CD8-positive, alpha-beta memory T cell (primary cell): ENCODE data around the gene AGBL3. TPM values are rescaled to one million over a fixed set of nuclear protein-coding genes. Genes with fewer than 3 reads are reported as not detected.
"Not testable (repeated sequence)": the region's sequence is repeated elsewhere in the genome, so short reads cannot be mapped to it uniquely, and the experiment has no call there.

ENCODE experiments used
- CTCF ChIA-PET: fragments of 350-600 bp; sonication (Branson Sonifier 250); formaldehyde crosslinking; loops from one replicate; lab custom pipeline; 2021; ENCODE audit warnings: antibody characterized with exemption; lab: Charles Lee
- POLR2A ChIA-PET: fragments of 350-600 bp; sonication (Branson Sonifier 250); formaldehyde crosslinking; loops from one replicate; lab custom pipeline; 2021; ENCODE audit warnings: antibody characterized with exemption; lab: Charles Lee
- DNase-seq, 5 donors: peaks; one replicate each; pipeline versions ENCODE4 v3.0.0 to v3.0.0-alpha.2; 2020 to 2022; ENCODE audit warnings: mixed read lengths in 1 of 5
- H3K27ac ChIP-seq: one replicate; pipeline ENCODE4 v1.7.0; 2013; ENCODE audit warnings: low read depth, mild to moderate bottlenecking, low read length, moderate library complexity
- H3K27me3 ChIP-seq: 2 replicates; pipeline ENCODE4 v1.7.0; 2013; ENCODE audit warnings: low read length, mild to moderate bottlenecking; ENCODE audit not compliant: insufficient read depth, poor library complexity, severe bottlenecking
- H3K36me3 ChIP-seq: 2 replicates; pipeline ENCODE4 v1.7.0; 2013; ENCODE audit warnings: mild to moderate bottlenecking, low read length, moderate library complexity; ENCODE audit not compliant: insufficient read depth
- H3K4me1 ChIP-seq: 2 replicates; pipeline ENCODE4 v1.7.0; 2013; ENCODE audit warnings: mild to moderate bottlenecking, low read length, moderate library complexity; ENCODE audit not compliant: insufficient read depth
- H3K4me3 ChIP-seq: 2 replicates; pipeline ENCODE4 v1.7.0; 2013; ENCODE audit warnings: mild to moderate bottlenecking, low read length
- H3K9me3 ChIP-seq: 2 replicates; pipeline ENCODE4 v1.7.0; 2013; ENCODE audit warnings: mild to moderate bottlenecking, low read length
- H3K27ac Mint-ChIP-seq, 8 donors: one replicate each; pipeline ENCODE4 v1.8.0; 2020 to 2021; ENCODE audit warnings: mixed read lengths in 8 of 8, mild to moderate bottlenecking in 6 of 8, inconsistent platforms in 3 of 8, moderate library complexity in 3 of 8
- H3K27me3 Mint-ChIP-seq, 2 donors: one replicate each; pipeline ENCODE4 v1.8.0; 2020 to 2021; ENCODE audit warnings: mixed read lengths in 2 of 2, mild to moderate bottlenecking in 1 of 2, moderate library complexity in 1 of 2
- H3K36me3 Mint-ChIP-seq, 3 donors: one replicate each; pipeline ENCODE4 v1.8.0; 2020 to 2021; ENCODE audit warnings: mixed read lengths in 3 of 3, inconsistent platforms in 1 of 3, mild to moderate bottlenecking in 1 of 3
- H3K4me1 Mint-ChIP-seq, 3 donors: one replicate each; pipeline ENCODE4 v1.8.0; 2020 to 2021; ENCODE audit warnings: mixed read lengths in 3 of 3, inconsistent platforms in 1 of 3, mild to moderate bottlenecking in 1 of 3
- H3K4me3 Mint-ChIP-seq, 7 donors: one replicate each; pipeline ENCODE4 v1.8.0; 2020 to 2021; ENCODE audit warnings: mixed read lengths in 7 of 7, mild to moderate bottlenecking in 6 of 7, moderate library complexity in 4 of 7, inconsistent platforms in 2 of 7
- H3K9me3 Mint-ChIP-seq, 5 donors: one replicate each; pipeline ENCODE4 v1.8.0; 2020 to 2022; ENCODE audit warnings: mixed read lengths in 5 of 5, mild to moderate bottlenecking in 3 of 5, moderate library complexity in 2 of 5, inconsistent platforms in 1 of 5
- polyA plus RNA-seq: library from polyadenylated mRNA; unstranded; fragments of 300-500 nt; fragmentation: Illumina TruSeq; gene quantifications from one replicate; pipeline ENCODE4 v1.2.3, GENCODE V29; 2021
- total RNA-seq, 2 experiments: library from RNA; stranded (reverse); gene quantifications; one replicate each; pipeline ENCODE4 v1.2.3, GENCODE V29; 2021

Gene AGBL3
- total and polyA plus RNA-seq, 3 experiments from 2014 or later, result 0.10 to 3.2 (median 2.5) TPM

GRCh38 chr7:135169964-135170273, 183.6 kb downstream of the AGBL3 start:
- H3K4me1 ChIP-seq, result peaks cover 17% of the 10 kb centered on the region
- peaks cover 41 to 62% (median 54%) of the 10 kb centered on the region in 3 donors for H3K4me1 Mint-ChIP-seq
- H3K4me3 ChIP-seq, result peak overlapping the region; percentile 64

DNA sequence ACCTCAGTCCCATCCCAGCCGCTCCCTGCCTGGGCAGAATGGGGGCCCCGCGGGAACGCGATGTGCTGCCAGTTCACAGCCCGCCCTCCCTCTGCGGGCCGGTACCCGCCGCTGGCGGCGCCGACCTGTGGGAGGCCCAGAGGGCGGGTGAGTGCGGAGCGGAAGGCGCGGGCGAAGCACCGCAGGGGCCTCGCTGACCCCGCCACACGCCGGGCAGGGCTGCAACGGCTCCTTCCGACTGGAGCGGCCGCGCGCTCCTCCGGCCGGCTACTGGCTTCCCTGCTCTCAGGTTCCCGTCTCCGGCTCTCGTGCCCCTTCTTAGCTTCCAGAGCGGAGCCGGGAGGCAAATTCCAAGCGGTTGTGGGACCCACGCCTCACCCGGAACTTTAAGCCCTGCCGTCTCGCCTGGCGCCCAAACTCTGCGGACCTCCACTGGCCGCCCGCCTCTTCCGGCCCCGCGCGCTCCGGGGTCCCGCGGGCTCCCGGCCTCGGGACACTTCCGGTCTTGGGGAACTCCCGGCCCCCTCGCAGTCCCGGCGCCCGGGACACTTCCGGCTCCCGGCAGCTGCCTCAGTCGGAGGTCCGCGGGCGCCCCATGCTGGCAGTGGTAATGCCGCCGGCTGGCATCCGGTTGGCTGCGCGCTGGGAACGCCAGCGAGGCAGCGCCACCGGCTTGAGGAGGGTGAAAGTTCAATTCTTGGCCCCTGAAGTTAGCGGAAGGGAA, 184.1 kb downstream of the AGBL3 start, which contains the start of gene CYREN:
TSS of gene CYREN (minus strand) at position 434 of the 724 bp plus-strand sequence. CDS start 1,785 bp downstream, outside the sequence.
- peak; percentile 81 to 92 (median 85) for DNase-seq

More at GRCh38 chr7:135169964-135170273, 183.6 kb downstream of the AGBL3 start:
- peaks cover 0 to 45% (median 5%) of the 10 kb centered on the region in 3 donors for H3K36me3 Mint-ChIP-seq
- ChIA-PET POLR2A (interaction anchor here (0.6 to 4.0 kb wide), 9 partner anchors 9 to 1903 kb away, joined by 3 to 39 read pairs (median 4); partner anchors contain the start of genes AGBL3, BPGM, TMEM140 and WDR91), CTCF (interaction anchor here (0.8 to 4.4 kb wide), 21 partner anchors 9 to 523 kb away, joined by 3 to 82 read pairs (median 4); partner anchors contain the start of genes AGBL3, BPGM, TMEM140 and WDR91)
- H3K27ac Mint-ChIP-seq, result peak overlapping the region; percentile 93 to 99 (median 96)
- no peaks in the 10 kb centered on the region for H3K9me3 ChIP-seq
- peak overlapping the region; percentile 85 to 97 (median 89) for H3K4me3 Mint-ChIP-seq
- DNase-seq, result no peak
- peaks cover 28% of the 10 kb centered on the region for H3K36me3 ChIP-seq
- H3K9me3 Mint-ChIP-seq, result no peaks in the 10 kb centered on the region
- H3K27me3 ChIP-seq, result no peaks in the 10 kb centered on the region
- no peaks in the 10 kb centered on the region for H3K27me3 Mint-ChIP-seq
- peak overlapping the region; percentile 92 for H3K27ac ChIP-seq

GRCh38 chr7:135170998-135171481, 184.7 kb downstream of the AGBL3 start:
- Mint-ChIP-seq H3K4me1 (peaks cover 36 to 51% (median 49%) of the 10 kb centered on the region in 3 donors), H3K36me3 (peaks cover 0 to 34% (median 5%) of the 10 kb centered on the region in 3 donors), H3K27ac (peak overlapping the region; percentile 87 to 99 (median 94)), H3K4me3 (peak overlapping the region; percentile 84 to 97 (median 88))
- H3K4me1 ChIP-seq, result peaks cover 17% of the 10 kb centered on the region
- H3K27me3 ChIP-seq, DNase-seq, H3K9me3 Mint-ChIP-seq, H3K27me3 Mint-ChIP-seq, H3K9me3 ChIP-seq: not testable (repeated sequence)
- peak overlapping the region; percentile 64 for H3K4me3 ChIP-seq
- ChIA-PET POLR2A (interaction anchor here (0.6 to 4.0 kb wide), 7 partner anchors 10 to 185 kb away, joined by 3 to 39 read pairs (median 4); partner anchors contain the start of genes AGBL3, TMEM140 and WDR91), CTCF (interaction anchor here (0.6 to 4.4 kb wide), 26 partner anchors 9 to 538 kb away, joined by 3 to 82 read pairs (median 4); partner anchors contain the start of genes AGBL3, BPGM, TMEM140 and WDR91)
- peaks cover 19% of the 10 kb centered on the region for H3K36me3 ChIP-seq
- H3K27ac ChIP-seq, result peak overlapping the region; percentile 92

More for the DNA sequence above, 184.1 kb downstream of the AGBL3 start, which contains the start of gene CYREN:
- no peaks in the 10 kb centered on the region for H3K27me3 ChIP-seq
- H3K9me3 Mint-ChIP-seq, result no peaks in the 10 kb centered on the region
- ChIA-PET CTCF (interaction anchor here (0.6 to 4.4 kb wide), 30 partner anchors 9 to 536 kb away, joined by 3 to 82 read pairs (median 4); partner anchors contain the start of genes AGBL3, BPGM, TMEM140 and WDR91), POLR2A (interaction anchor here (0.6 to 4.0 kb wide), 9 partner anchors 11 to 1904 kb away, joined by 3 to 39 read pairs (median 4); partner anchors contain the start of genes AGBL3, TMEM140 and WDR91)
- H3K27ac Mint-ChIP-seq, result peak within 1 kb of the TSS; percentile 93 to 99 (median 96)
- H3K36me3 Mint-ChIP-seq, result peaks cover 0 to 40% (median 2%) of the 10 kb centered on the region in 3 donors
- H3K4me1 Mint-ChIP-seq, result peaks cover 39 to 57% (median 54%) of the 10 kb centered on the region in 3 donors
- H3K36me3 ChIP-seq, result peaks cover 25% of the 10 kb centered on the region
- H3K4me3 Mint-ChIP-seq, result peak within 1 kb of the TSS; percentile 86 to 97 (median 89)
- peaks cover 17% of the 10 kb centered on the region for H3K4me1 ChIP-seq
- no peaks in the 10 kb centered on the region for H3K9me3 ChIP-seq
- H3K27me3 Mint-ChIP-seq, result no peaks in the 10 kb centered on the region
- H3K4me3 ChIP-seq, result peak within 1 kb of the TSS; percentile 64
- peak within 1 kb of the TSS; percentile 92 for H3K27ac ChIP-seq

DNA sequence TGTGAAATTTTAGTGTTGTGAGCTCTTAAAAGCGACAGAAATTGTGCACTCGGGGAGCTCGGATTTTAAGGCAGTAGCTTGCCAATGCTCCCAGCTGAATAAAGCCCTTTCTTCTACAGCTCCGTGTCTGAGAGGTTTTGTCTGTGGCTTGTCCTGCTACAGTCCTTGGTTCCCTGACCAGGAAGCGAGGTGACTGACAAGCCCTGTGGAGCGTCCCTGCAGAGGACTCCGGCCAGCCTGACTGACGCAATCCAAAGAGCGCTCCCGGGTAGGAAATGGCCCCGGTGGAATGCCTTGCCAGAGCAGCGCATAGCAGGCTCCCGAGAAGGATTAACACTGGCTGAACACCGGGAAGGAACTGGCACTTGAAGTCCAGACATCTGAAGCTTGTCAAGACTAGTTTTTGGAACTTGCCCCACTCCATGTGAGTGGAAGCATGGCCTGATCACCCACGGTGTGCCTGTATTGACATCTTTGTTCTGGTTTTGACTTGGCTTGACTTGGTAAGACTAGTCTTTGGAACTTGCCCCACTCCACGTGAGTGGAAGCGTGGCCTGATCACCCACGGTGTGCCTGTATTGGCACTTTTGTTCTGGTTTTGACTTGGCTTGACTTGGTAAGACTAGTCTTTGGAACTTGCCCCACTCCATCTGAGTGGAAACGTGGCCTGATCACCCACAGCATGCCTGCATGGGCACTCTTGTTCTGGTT, 185.4 kb downstream of the AGBL3 start:
- POLR2A ChIA-PET, result interaction anchor here (2.1 to 4.0 kb wide), 2 partner anchors 24 to 40 kb away, joined by 14 to 39 read pairs; partner anchors contain the start of genes TMEM140 and WDR91
- not testable (repeated sequence) for H3K4me3 ChIP-seq, H3K9me3 Mint-ChIP-seq, H3K27me3 Mint-ChIP-seq, H3K27ac ChIP-seq, DNase-seq, H3K9me3 ChIP-seq, H3K27me3 ChIP-seq
- H3K36me3 ChIP-seq, result peaks cover 12% of the 10 kb centered on the region
- H3K4me1 ChIP-seq, result peaks cover 17% of the 10 kb centered on the region
- Mint-ChIP-seq H3K27ac (peak overlapping the region in 7 of 8 donors; percentile 73 to 99 (median 92)), H3K36me3 (peaks cover 0 to 27% (median 6%) of the 10 kb centered on the region in 3 donors), H3K4me3 (peak overlapping the region; percentile 51 to 89 (median 86)), H3K4me1 (peaks cover 34 to 45% (median 44%) of the 10 kb centered on the region in 3 donors)
- CTCF ChIA-PET, result interaction anchor here (0.6 to 4.4 kb wide), 17 partner anchors 8 to 539 kb away, joined by 3 to 82 read pairs (median 8); partner anchors contain the start of genes AGBL3, BPGM, TMEM140 and WDR91

DNA sequence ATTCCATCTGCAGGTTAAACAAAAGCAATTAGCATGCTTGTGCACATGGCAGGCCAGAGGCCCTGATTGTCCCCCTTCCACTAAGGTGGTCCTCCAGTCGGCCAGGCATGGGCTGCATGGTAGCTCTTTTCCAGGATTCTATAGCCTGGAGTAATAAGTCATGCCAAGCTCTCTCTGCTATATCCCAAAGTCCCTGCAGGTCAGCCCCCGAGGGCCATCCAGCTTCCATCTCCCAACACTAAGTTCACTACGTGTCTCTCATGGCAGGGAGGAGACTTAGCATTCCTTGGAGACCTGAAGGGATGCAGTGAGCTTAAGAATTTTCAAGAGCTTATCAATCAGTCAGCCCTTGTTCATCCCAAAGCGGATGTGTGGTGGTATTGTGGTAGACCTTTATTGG, 187.6 kb downstream of the AGBL3 start:
- H3K36me3 ChIP-seq, H3K9me3 ChIP-seq, DNase-seq, H3K27me3 ChIP-seq, H3K9me3 Mint-ChIP-seq, H3K4me3 ChIP-seq, H3K27me3 Mint-ChIP-seq, CTCF ChIA-PET, H3K36me3 Mint-ChIP-seq, H3K27ac ChIP-seq, H3K4me3 Mint-ChIP-seq: not testable (repeated sequence)
- POLR2A ChIA-PET, result interaction anchor here (0.6 kb wide), 1 partner anchor 352 kb away, joined by 4 read pairs; no protein-coding TSS in a partner anchor
- H3K4me1 ChIP-seq, result peaks cover 10% of the 10 kb centered on the region
- peak overlapping the region in 2 of 8 donors; percentile 42 to 58 for H3K27ac Mint-ChIP-seq
- H3K4me1 Mint-ChIP-seq, result peaks cover 15 to 23% (median 22%) of the 10 kb centered on the region in 3 donors

- peaks cover 2 to 13% (median 11%) of the 10 kb centered on the region in 5 donors for H3K9me3 Mint-ChIP-seq
- POLR2A ChIA-PET, result no interaction called here
Measured at GRCh38 chr7:135174941-135175340, 188.6 kb downstream of the AGBL3 start.

GRCh38 chr7:135175931-135176330, 189.6 kb downstream of the AGBL3 start:
- DNase-seq, result no peak
- no peaks in the 10 kb centered on the region for H3K36me3 ChIP-seq
- no peaks in the 10 kb centered on the region for H3K27me3 ChIP-seq
- H3K27ac Mint-ChIP-seq, result no peak overlapping the region
- no peak overlapping the region for H3K4me3 Mint-ChIP-seq
- CTCF ChIA-PET, result interaction anchor here (1.4 kb wide), 1 partner anchor 190 kb away, joined by 4 read pairs; the partner anchor contains the start of gene AGBL3
- no peaks in the 10 kb centered on the region for H3K4me1 ChIP-seq
- H3K4me1 Mint-ChIP-seq, result peaks cover 2 to 12% (median 8%) of the 10 kb centered on the region in 3 donors
- no peak overlapping the region for H3K4me3 ChIP-seq
- peaks cover 10 to 21% (median 20%) of the 10 kb centered on the region in 5 donors for H3K9me3 Mint-ChIP-seq
- POLR2A ChIA-PET, result no interaction called here
- peaks cover 0 to 2% of the 10 kb centered on the region in 2 donors for H3K27me3 Mint-ChIP-seq
- H3K27ac ChIP-seq, result no peak overlapping the region
- peaks cover 2% of the 10 kb centered on the region for H3K9me3 ChIP-seq
- H3K36me3 Mint-ChIP-seq, result peaks cover 10 to 25% (median 10%) of the 10 kb centered on the region in 3 donors

More at GRCh38 chr7:135174941-135175340, 188.6 kb downstream of the AGBL3 start:
- H3K4me3 ChIP-seq, result no peak overlapping the region
- peaks cover 5 to 15% (median 9%) of the 10 kb centered on the region in 3 donors for H3K36me3 Mint-ChIP-seq
- DNase-seq, result no peak
- H3K27me3 ChIP-seq, result no peaks in the 10 kb centered on the region
- peak overlapping the region in 1 of 8 donors; percentile 51 for H3K27ac Mint-ChIP-seq
- H3K4me1 ChIP-seq, result no peaks in the 10 kb centered on the region
- H3K9me3 ChIP-seq, result no peaks in the 10 kb centered on the region
- peaks cover 5 to 13% (median 12%) of the 10 kb centered on the region in 3 donors for H3K4me1 Mint-ChIP-seq
- peaks cover 0 to 2% of the 10 kb centered on the region in 2 donors for H3K27me3 Mint-ChIP-seq
- no peak overlapping the region for H3K27ac ChIP-seq
- H3K36me3 ChIP-seq, result no peaks in the 10 kb centered on the region
- CTCF ChIA-PET, result no interaction called here
- H3K4me3 Mint-ChIP-seq, result no peak overlapping the region
